IPS DF 4.7 (cell line): ENCODE measurements around the gene SENP2.
"Not testable (repeated sequence)": the region's sequence is repeated elsewhere in the genome, so short reads cannot be mapped to it uniquely, and the experiment has no call there.

Experiments
- DNase-seq: peaks from one replicate; pipeline ENCODE4 v3.0.0-alpha.2; 2013; ENCODE audit warnings: low spot score; ENCODE audit errors: extremely low read depth

Gene SENP2

DNA sequence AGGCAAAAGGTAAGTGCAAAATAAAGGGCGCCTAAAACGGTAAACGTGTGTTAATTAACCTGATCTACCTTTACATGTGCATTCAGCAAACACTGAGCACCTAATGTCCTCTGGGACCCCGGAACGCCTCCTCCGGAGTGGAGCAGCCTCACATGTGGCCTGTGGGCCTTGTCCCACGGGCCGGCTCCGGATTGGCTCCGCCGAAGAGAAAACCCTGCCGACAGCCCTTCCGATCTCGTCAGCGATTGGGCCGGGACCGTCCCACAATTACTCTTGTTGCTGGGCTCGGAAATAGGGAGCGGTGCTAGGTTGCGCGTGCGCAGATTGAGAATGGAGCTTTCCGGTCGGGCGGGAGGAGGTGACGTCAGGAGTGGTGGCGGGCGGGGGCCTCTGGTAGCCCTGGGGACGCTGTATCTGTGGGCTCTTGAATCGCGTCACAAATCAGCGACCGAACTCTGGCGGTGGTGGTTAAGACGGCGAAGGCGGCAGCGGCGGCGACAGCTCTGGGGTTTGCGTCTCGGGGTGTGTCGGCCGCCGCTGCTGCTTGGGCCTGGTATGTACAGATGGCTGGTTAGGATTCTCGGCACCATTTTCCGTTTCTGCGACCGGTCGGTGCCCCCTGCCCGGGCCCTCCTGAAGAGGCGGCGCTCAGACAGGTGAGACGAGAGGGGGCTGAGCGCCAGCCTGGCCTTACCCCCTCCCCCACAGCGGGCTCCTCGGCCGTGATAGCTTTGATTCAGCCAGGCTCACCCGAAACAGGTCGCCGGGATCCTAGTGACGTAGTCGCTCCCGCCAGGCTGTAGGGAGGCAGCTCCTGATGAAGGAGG is at the start of gene SENP2:
Gene SENP2 (plus strand): TSS at position 437 of the 827 bp plus-strand sequence. CDS start 119 bp downstream, at position 556.
- DNase-seq = peak; percentile 91

DNA sequence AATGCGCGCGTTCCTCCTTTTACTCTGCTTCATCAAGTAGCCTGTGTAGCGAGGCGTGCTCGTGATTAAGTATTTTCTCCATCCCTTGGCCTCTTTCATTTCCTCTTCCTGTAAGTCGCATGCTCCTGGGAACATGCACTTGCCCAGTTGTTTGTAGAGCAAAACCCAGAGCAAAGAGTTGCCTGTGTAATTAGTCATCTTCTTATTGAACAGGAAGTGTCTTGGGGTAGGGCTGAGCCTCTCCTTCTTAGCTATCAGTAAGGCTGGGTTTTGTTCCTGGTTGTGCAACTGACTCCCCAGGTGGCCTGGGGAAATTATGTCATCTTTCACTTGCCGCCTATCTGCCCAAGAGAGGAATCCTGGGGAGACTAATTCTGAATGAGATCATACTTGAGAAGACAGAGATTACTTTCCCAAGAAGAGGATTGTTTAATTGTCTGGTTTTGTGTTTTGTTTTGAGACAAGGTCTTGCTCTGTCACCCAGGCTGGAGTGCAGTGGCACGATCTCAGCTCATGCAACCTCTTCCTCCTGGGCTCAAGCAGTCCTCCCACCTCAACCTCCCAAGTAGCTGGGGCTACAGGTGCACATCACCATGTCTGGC is 48.6 kb upstream of the SENP2 start:
- DNase-seq = no peak

DNA sequence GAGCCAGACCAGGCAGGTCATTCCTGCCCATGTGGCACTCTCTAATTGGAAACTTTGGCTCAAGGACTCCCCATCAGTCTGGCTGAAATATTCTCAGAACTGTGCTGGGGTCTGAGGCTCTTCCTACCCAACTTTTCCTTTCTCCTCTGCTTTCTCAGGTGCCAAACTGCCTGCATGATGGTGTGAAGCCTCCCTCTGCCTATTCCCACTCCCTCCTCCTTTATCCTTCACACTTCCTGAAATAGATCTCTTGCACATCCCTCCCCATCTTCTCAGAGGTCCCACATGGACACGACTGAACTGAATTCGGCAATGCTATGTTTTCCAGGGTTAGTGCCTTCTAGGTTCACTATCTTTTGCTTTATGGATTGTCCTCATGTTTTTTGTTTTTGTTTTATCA is 46.2 kb upstream of the SENP2 start:
- no peak for DNase-seq

GRCh38 chr3:185540695-185541094 is 45.4 kb upstream of the SENP2 start:
- no peak for DNase-seq

DNA sequence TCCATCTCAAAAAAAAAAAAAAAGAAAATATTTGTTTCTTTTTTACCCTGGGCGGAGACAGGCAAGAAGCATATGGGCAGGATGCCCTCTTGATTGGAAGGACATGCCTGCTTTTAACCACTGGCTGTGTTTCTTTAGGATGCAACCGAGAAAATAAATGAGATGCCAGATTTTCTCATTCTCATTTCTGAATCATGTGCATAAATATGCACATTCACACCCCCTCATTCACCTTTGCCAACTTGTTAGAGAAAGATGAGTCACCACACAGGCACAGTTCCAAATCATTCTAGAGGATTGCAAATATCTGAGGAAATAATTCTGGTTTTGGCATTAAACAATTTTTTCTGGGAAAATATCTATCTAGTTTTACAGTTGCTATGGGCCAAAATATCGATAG is 37.0 kb upstream of the SENP2 start:
- DNase-seq = no peak

DNA sequence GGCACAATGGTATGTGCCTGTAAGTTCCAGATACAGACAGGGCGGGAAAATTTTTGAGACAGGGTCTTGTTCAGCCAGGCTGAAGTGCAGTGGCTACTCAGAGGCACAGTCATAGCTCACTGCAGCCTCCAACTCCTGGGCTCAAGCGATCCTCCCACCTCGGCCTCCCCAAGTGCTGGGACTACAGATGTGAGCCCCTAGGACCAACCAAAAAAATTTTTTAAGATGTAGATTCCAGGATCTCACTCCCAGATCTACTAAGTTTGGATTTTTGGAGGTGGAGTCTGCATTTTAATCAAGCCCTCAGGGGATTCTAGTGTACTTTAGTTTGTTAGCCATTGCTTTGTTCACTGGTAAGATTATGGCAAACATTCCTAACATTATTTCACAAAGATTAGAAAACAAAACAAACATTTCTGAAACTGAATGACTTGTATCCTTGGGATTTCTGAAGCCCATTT is 36.4 kb upstream of the SENP2 start:
- no peak for DNase-seq

DNA sequence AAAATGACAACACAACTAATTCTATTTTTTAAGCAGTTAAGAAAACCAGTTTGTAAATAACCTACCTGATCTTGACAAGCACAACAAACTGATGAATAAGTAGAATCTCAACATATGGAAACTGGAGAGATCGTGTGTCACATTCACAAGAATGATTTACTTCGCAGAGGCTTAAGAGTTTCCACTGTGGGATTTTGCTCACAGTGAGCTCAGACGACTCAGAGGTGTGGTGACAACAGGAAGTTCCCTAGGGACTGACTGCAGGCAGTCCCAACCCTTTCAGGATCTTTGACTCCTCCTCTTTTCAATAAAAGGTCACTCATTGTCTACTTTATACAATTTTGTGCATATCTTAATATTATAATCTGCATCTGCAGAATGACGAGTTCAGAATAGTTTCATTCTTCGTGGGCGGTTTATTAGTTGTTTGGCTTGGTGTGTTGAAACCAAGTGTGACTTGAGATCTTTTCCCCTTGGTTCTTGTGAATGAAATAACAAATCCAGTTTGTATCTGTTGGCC is 33.7 kb upstream of the SENP2 start, which contains the start of gene LIPH:
Gene LIPH (minus strand): TSS at position 231 of the 520 bp plus-strand sequence. CDS start 117 bp downstream, at position 114.
- no peak for DNase-seq

- no peak for DNase-seq
Measured at GRCh38 chr3:185555101-185555501, 31.0 kb upstream of the SENP2 start.

DNA sequence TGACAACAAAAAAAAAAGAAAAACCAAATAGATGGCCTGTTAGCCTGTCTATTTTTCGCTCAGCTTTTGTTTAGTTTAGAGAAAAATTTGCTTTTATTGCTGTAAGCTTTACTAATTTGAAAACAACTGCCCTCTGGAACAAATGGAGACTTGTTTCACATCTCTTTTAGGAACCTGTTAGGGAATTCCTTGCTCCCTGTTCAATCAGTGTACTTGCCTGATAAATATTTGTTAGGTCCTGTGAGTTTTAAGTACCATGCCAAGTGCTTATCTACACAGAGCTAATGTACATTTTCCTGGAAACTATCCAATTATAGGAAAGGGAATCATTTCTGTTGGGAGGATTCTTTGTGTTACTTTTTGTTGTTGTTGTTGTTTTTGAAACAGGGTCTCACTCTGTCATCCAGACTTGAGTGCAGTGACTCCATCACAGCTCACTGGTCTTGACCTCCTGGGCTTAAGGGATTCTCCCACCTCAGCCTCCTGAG is 30.2 kb upstream of the SENP2 start:
- DNase-seq = no peak

- not testable (repeated sequence) for DNase-seq
Measured at GRCh38 chr3:185556640-185557039, 29.5 kb upstream of the SENP2 start.

GRCh38 chr3:185558395-185558794 is 27.7 kb upstream of the SENP2 start:
- no peak for DNase-seq

- DNase-seq = no peak
Measured at GRCh38 chr3:185559706-185560090, 26.4 kb upstream of the SENP2 start.

- no peak for DNase-seq
Measured at GRCh38 chr3:185560676-185561075, 25.4 kb upstream of the SENP2 start.

GRCh38 chr3:185561374-185561943 is 24.6 kb upstream of the SENP2 start:
- DNase-seq = no peak

DNA sequence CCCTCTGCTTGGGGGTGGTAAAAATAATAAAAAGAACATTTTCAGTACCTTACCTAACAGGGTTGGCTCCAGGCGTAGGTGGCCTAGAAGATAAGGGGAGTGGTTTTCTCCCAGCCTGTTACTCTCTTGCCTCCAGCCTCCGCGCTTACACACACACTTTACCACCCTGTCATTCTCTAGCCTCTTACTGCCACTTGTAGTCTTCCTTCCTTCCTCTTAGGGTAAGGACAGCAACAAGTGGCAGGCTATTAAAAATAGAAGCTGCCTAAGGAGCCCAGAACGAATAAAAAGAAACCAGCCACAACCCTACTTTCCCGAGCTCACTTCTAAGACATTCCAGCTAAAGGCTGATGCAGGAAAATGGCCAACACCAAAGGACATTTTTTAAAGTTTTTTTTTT is 24.1 kb upstream of the SENP2 start:
- no peak for DNase-seq

GRCh38 chr3:185572183-185572582 is 13.9 kb upstream of the SENP2 start:
- no peak for DNase-seq

DNA sequence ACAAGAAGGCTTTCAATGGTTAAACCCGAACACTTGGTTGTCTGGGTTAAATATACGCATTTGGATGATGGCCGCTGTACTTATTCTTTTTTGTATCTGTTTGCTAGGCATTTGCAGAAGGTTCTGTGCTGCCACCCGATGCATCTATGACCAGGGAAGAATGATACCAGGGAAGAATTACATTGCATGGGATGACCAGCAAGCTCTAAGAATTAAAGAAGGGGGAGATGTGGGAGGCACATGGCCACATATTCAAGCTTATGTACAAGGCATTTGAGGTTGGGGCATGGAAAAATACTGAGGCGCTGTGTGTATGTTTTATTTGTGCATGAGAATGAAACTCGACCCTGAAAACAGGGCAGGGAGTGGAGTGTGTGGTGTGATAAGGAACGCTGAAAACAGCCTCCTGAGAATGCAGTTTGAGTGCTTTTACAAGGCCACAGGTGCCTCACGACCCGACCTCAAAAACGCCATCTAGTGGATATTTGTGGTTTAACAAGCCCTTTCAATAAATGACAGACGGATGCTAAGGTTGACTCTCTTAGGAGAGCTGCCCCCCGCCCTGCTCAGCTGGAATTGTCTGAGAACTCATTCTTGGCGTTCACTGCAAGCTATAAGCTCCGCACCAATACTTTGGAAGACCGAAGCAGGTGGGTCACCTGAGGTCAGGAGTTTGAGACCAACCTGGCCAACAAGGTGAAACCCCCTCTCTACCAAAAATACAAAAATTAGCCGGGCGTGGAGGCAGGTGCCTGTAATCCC is 10.8 kb upstream of the SENP2 start:
- DNase-seq = not testable (repeated sequence)

DNA sequence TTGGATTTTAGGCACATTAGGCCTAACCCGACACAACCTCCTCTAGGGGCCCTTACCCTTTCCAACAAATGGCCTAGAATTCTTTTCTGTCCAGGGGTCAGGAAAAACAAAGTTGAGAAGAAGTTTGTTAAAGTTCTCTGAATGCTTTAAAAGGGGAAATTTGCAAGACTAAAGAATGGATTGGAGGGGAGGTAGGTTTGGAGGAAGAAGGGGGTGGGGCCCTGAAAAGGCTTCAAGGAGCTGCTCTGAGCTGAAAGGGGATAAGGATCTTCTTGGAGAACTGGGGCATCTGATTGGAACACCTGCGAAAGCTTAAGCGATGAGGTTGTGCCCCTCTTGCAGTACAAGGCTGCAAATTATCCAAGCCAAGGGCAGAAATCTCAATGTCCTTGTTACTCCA is 3.9 kb upstream of the SENP2 start:
- peak; percentile 90 for DNase-seq

DNA sequence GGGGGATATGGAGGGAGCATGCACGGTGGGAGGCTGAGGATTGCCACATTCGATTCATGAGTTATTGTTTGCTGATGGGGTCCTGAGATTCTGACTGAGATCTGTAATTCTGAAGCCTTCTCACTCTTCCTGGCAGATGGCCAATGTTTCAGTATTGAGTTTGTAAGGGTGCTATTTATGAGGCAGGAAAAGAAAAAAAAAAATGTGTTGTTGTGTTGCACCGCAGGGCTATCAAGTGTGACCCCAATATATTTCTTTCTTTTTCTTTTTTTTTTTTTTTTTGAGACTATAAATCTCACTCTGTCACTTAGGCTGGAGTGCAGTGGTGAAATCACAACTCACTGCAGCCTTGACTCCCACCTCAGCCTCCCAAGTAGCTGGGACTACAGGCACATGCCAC is 3.2 kb upstream of the SENP2 start:
- DNase-seq = no peak

DNA sequence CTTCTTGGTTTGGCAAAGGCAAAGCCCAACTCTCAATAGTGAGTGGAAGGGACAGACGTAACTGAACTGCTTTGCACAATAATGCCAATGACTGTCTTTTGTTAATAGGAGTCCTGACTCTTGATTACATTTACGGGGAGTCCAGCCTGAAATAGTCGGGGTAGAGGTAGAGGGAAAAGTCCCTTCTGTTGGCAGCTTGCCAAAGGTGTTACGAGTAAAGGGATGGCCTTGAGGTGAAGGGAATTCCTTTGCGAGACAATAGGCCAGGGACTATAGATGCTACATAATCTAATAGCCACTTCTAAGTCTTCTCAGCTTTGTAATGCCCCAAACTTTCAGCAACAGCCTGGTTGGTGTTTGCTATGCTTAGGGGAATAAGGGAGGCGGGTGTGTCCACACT is 2.2 kb upstream of the SENP2 start:
- no peak for DNase-seq

- DNase-seq = no peak
Measured at GRCh38 chr3:185584686-185585085, 1.4 kb upstream of the SENP2 start.
